Stimulated activated CD4-positive, alpha-beta T cell treated with anti-CD3 and anti-CD28 coated beads, Interleukin-4, amount 100 ng/mL, for 4 hours (primary cell): ENCODE results near the gene NUAK1.
"Not testable (repeated sequence)": the region's sequence is repeated elsewhere in the genome, so short reads cannot be mapped to it uniquely, and the experiment has no call there.

Source experiments
- DNase-seq, 2 experiments: peaks; one replicate each; pipeline ENCODE4 v3.0.0-alpha.2; 2020

The NUAK1 gene

GRCh38 chr12:106145539-106146447, 7.0 kb upstream of the NUAK1 start:
- DNase-seq, result no peak

- DNase-seq, result no peak
These were observed 6.1 kb upstream of the NUAK1 start for GRCh38 chr12:106144847-106145246.

GRCh38 chr12:106142591-106143261, 4.0 kb upstream of the NUAK1 start:
- no peak for DNase-seq

- DNase-seq, result not testable (repeated sequence)
These were observed 3.2 kb upstream of the NUAK1 start for GRCh38 chr12:106141920-106142319.

- no peak for DNase-seq
These were observed 2.7 kb upstream of the NUAK1 start for GRCh38 chr12:106141452-106141851.

GRCh38 chr12:106141003-106141402, 2.2 kb upstream of the NUAK1 start:
- no peak for DNase-seq

- DNase-seq, result no peak
These were observed 1.7 kb upstream of the NUAK1 start for GRCh38 chr12:106140223-106140986.

- peak in 1 of 2 experiments; percentile 17 for DNase-seq
These were observed 843 bp upstream of the NUAK1 start for GRCh38 chr12:106139422-106140171.

GRCh38 chr12:106138357-106138632, 459 bp downstream of the NUAK1 start:
- no peak for DNase-seq

- no peak for DNase-seq
These were observed 1.0 kb downstream of the NUAK1 start for GRCh38 chr12:106137530-106138356.

- DNase-seq, result peak; percentile 45 to 75
These were observed 2.5 kb downstream of the NUAK1 start for GRCh38 chr12:106136263-106136662.

GRCh38 chr12:106135781-106136180, 3.0 kb downstream of the NUAK1 start:
- no peak for DNase-seq

GRCh38 chr12:106135075-106135474, 3.7 kb downstream of the NUAK1 start:
- DNase-seq, result no peak

GRCh38 chr12:106134294-106134949, 4.3 kb downstream of the NUAK1 start:
- no peak for DNase-seq

GRCh38 chr12:106133136-106134087, 5.3 kb downstream of the NUAK1 start:
- DNase-seq, result no peak

GRCh38 chr12:106132175-106133135, 6.3 kb downstream of the NUAK1 start:
- no peak for DNase-seq

- DNase-seq, result no peak
These were observed 7.1 kb downstream of the NUAK1 start for GRCh38 chr12:106131676-106132075.

GRCh38 chr12:106130474-106131113, 8.2 kb downstream of the NUAK1 start:
- no peak for DNase-seq
